NK-92 (cell line): ENCODE measurements around the gene RARA.
"Not testable (repeated sequence)": the region's sequence is repeated elsewhere in the genome, so short reads cannot be mapped to it uniquely, and the experiment has no call there.

Experiments
- DNase-seq: peaks from one replicate; lab custom pipeline; 2025; ENCODE audit not compliant: unreplicated experiment; lab: John Stamatoyannopoulos, UW

Gene RARA

GRCh38 chr17:40373999-40374398, 65.0 kb downstream of the RARA start:
- no peak for DNase-seq

- no peak for DNase-seq
Observed at GRCh38 chr17:40374821-40375498, 66.0 kb downstream of the RARA start.

GRCh38 chr17:40375786-40376185, 66.8 kb downstream of the RARA start:
- DNase-seq, result not testable (repeated sequence)

- not testable (repeated sequence) for DNase-seq
Observed at GRCh38 chr17:40376541-40376940, 67.6 kb downstream of the RARA start.

GRCh38 chr17:40377832-40378231, 68.9 kb downstream of the RARA start:
- no peak for DNase-seq

- no peak for DNase-seq
Observed at GRCh38 chr17:40378966-40379365, 70.0 kb downstream of the RARA start.

- no peak for DNase-seq
Observed at GRCh38 chr17:40382251-40382650, 73.3 kb downstream of the RARA start.

- DNase-seq, result not testable (repeated sequence)
Observed at GRCh38 chr17:40386555-40386954, 77.6 kb downstream of the RARA start.

GRCh38 chr17:40399185-40399584, 90.2 kb downstream of the RARA start:
- DNase-seq, result no peak

GRCh38 chr17:40402668-40403067, 93.7 kb downstream of the RARA start:
- DNase-seq, result no peak

GRCh38 chr17:40404003-40404402, 95.0 kb downstream of the RARA start:
- DNase-seq, result no peak
